CD4-positive, alpha-beta T cell treated with Interleukin-17A for 1 hour (primary cell): ENCODE measurements around the gene HBZ.
"Not testable (repeated sequence)": the region's sequence is repeated elsewhere in the genome, so short reads cannot be mapped to it uniquely, and the experiment has no call there.

Experiments used
- DNase-seq: peaks from one replicate; pipeline ENCODE4 v3.0.0-alpha.2; 2020

HBZ gene

GRCh38 chr16:138049-138417 lies 14.4 kb upstream of the HBZ start:
- peak; percentile 21 for DNase-seq

GRCh38 chr16:140175-140857 lies 12.1 kb upstream of the HBZ start:
- DNase-seq: no peak

GRCh38 chr16:142405-142967 lies 10.0 kb upstream of the HBZ start:
- no peak for DNase-seq

GRCh38 chr16:143047-143446 lies 9.4 kb upstream of the HBZ start:
- DNase-seq: no peak

GRCh38 chr16:143456-143855 lies 9.0 kb upstream of the HBZ start:
- no peak for DNase-seq

- no peak for DNase-seq
These were observed 7.6 kb upstream of the HBZ start for GRCh38 chr16:144797-145252.

- no peak for DNase-seq
These were observed 5.8 kb upstream of the HBZ start for GRCh38 chr16:146646-147045.

- no peak for DNase-seq
These were observed 3.3 kb upstream of the HBZ start for GRCh38 chr16:149024-149660.

- not testable (repeated sequence) for DNase-seq
These were observed 681 bp downstream of the HBZ start for GRCh38 chr16:153129-153521.

- DNase-seq: not testable (repeated sequence)
These were observed 1.2 kb downstream of the HBZ start for GRCh38 chr16:153550-154216.

GRCh38 chr16:154217-155030 lies 2.0 kb downstream of the HBZ start:
- no peak for DNase-seq

GRCh38 chr16:155031-155398 lies 2.6 kb downstream of the HBZ start:
- no peak for DNase-seq

- DNase-seq: no peak
These were observed 6.8 kb downstream of the HBZ start for GRCh38 chr16:159136-159849.

- DNase-seq: not testable (repeated sequence)
These were observed 7.8 kb downstream of the HBZ start for GRCh38 chr16:160242-160641.

GRCh38 chr16:160691-161190 lies 8.3 kb downstream of the HBZ start:
- DNase-seq: no peak

GRCh38 chr16:162271-162991 lies 10.0 kb downstream of the HBZ start:
- no peak for DNase-seq

GRCh38 chr16:163139-163538 lies 10.7 kb downstream of the HBZ start:
- DNase-seq: not testable (repeated sequence)

- DNase-seq: not testable (repeated sequence)
These were observed 11.3 kb downstream of the HBZ start for GRCh38 chr16:163696-164095.

- DNase-seq: not testable (repeated sequence)
These were observed 11.8 kb downstream of the HBZ start for GRCh38 chr16:164134-164823.

GRCh38 chr16:164827-165538 lies 12.5 kb downstream of the HBZ start:
- no peak for DNase-seq
